ENCODE measurements around the gene PPP2R5C.
A peak's percentile ranks its signal among the peaks of the same experiment; 100 is the strongest.

PPP2R5C gene

DNA sequence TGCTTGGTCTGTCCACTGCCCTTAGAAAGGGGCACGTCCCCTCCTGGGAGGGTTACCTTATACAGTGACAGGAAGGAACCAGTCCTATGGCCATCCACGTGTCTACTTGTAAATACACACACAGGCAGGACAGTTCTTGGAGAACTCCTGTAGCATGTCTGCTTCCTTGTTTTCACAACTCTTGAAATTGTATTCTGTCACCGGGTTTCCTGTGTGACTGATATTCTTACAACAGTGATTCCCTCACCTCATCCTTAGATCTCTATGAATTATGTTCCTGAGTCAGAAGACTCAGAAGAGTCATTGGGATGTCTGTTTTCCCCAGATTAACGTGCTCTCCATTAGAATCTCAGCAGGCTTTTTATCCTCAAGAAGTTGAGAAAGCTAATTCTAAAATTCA, 158.8 kb downstream of the PPP2R5C start:
- Mint-ChIP-seq H3K27ac (peak overlapping the region; percentile 13), H3K36me3 (ENCODE audit: low read depth) (peaks cover 16% of the 10 kb centered on the region), H3K4me3 (no peak overlapping the region), H3K9me3 (no peaks in the 10 kb centered on the region), H3K4me1 (no peaks in the 10 kb centered on the region), H3K27me3 (no peaks in the 10 kb centered on the region)
- ATAC-seq = no peak
- DNase-seq = no peak

DNA sequence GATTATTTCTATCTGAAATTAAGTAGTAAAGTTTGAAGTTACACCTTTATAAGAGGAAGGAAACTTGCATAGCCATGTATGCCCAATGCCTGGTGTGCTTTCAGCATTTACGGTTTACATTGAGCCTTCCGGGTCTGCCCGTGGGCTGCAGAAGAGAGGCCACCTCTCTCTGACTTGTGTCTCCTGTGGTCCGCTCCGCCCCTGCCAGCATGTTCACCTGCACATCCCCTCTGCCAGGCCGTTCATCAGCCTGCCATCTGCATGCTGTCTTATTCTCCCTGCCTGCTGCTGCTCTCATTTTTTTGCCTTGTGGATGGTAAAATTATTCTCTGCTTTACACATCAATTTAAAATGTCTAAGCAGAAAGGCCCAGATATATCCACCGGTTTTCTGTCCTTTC, 161.4 kb downstream of the PPP2R5C start:
- Mint-ChIP-seq H3K4me3 (no peak overlapping the region), H3K4me1 (peaks cover 4% of the 10 kb centered on the region), H3K27ac (no peak overlapping the region), H3K9me3 (no peaks in the 10 kb centered on the region), H3K36me3 (ENCODE audit: low read depth) (peaks cover 14% of the 10 kb centered on the region), H3K27me3 (no peaks in the 10 kb centered on the region)
- ATAC-seq (no peak), DNase-seq (no peak)

DNA sequence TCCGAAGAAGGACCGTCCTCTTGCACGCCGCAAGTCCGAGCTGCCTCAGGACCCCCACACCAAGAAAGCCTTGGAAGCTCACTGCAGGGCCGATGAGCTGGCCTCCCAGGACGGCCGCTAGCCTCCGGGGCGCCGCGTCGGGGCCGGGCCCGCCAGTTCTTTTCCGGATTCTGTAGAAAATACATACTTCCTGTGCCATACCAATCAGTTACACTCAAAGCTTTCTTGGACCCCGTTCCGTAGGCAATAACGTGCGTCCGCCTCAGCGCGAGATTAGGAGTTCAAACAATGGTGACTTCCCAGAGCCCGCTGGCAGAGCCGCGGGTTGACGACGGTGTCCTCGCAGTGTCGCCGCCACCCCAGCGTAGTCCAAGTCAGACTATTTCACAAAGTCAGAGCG, 163.6 kb downstream of the PPP2R5C start:
- peaks cover 10% of the 10 kb centered on the region for H3K4me1 Mint-ChIP-seq
- no peak overlapping the region for H3K4me3 Mint-ChIP-seq
- no peak overlapping the region for H3K27ac Mint-ChIP-seq
- DNase-seq (no peak), ATAC-seq (no peak)
- no peaks in the 10 kb centered on the region for H3K9me3 Mint-ChIP-seq
- peaks cover 14% of the 10 kb centered on the region for H3K36me3 Mint-ChIP-seq (ENCODE audit: low read depth)
- H3K27me3 Mint-ChIP-seq = no peaks in the 10 kb centered on the region

DNA sequence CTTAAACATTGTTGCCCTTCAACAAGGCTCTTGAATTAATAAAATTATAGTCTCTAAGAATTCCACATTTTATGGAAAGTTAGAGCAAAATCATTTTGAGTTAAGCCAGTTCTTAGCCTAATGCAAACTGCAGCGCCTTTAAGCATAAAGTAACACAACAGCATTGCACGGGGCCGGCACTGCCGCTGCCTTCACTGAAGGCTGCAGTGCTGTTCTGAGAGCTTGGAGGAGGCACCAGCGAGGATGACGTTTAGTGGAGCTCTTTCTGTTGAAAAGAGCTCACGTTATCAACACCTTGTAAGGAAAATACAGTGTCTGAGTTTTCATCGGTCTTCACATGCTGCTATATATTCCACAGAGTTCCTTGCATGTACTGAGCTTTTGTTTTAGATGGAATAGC, 164.6 kb downstream of the PPP2R5C start:
- H3K9me3 Mint-ChIP-seq = no peaks in the 10 kb centered on the region
- H3K27me3 Mint-ChIP-seq = no peaks in the 10 kb centered on the region
- no peak overlapping the region for H3K4me3 Mint-ChIP-seq
- peaks cover 14% of the 10 kb centered on the region for H3K36me3 Mint-ChIP-seq (ENCODE audit: low read depth)
- no peak overlapping the region for H3K27ac Mint-ChIP-seq
- ATAC-seq (no peak), DNase-seq (no peak)
- peaks cover 10% of the 10 kb centered on the region for H3K4me1 Mint-ChIP-seq

DNA sequence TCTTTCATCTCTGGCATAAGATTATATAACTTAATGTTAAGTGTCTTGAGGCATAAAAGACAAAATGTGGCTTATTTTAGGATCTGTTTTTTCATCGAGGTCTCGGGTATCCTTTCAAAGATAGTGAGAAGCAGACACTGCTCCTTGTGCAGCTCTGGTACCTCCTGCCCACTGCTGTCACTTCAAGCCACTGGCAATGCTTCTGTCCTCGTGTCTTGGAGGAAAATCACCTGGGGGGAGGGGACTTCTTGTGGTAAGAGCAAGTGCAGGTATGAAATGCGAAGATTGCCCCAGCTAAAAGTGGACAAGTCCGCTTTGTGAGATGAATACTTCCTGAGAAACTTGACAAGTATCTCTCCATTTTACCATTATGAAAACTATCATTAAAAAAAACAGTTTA, 165.1 kb downstream of the PPP2R5C start:
- Mint-ChIP-seq H3K27ac (peak overlapping the region; percentile 60), H3K4me3 (no peak overlapping the region), H3K9me3 (no peaks in the 10 kb centered on the region), H3K36me3 (ENCODE audit: low read depth) (peaks cover 12% of the 10 kb centered on the region), H3K27me3 (no peaks in the 10 kb centered on the region), H3K4me1 (peaks cover 10% of the 10 kb centered on the region)
- DNase-seq (no peak), ATAC-seq (no peak)

DNA sequence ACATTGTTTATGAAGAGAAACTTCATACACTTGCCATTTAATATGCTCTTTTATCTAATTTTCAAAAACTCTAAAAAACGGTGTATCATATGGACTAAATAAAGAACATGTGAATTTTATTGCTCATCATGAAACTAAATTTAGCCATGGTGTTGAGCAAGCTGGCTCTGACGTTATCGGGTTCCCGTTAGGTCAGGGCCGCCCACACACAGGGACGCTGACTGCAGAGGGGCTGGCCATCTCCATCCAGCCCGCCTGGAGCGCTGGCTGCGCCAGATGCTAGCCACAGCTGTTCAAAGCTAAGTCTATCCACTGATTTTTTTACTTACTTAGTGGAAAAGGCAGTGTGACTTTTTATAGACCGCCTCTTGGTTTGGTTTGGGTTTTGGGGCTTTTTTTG, 166.3 kb downstream of the PPP2R5C start:
- no peak overlapping the region for H3K4me3 Mint-ChIP-seq
- peaks cover 8% of the 10 kb centered on the region for H3K36me3 Mint-ChIP-seq (ENCODE audit: low read depth)
- no peaks in the 10 kb centered on the region for H3K27me3 Mint-ChIP-seq
- no peaks in the 10 kb centered on the region for H3K9me3 Mint-ChIP-seq
- H3K4me1 Mint-ChIP-seq = peaks cover 10% of the 10 kb centered on the region
- H3K27ac Mint-ChIP-seq = no peak overlapping the region
- ATAC-seq = peak; percentile 59
- DNase-seq = peak; percentile 35

DNA sequence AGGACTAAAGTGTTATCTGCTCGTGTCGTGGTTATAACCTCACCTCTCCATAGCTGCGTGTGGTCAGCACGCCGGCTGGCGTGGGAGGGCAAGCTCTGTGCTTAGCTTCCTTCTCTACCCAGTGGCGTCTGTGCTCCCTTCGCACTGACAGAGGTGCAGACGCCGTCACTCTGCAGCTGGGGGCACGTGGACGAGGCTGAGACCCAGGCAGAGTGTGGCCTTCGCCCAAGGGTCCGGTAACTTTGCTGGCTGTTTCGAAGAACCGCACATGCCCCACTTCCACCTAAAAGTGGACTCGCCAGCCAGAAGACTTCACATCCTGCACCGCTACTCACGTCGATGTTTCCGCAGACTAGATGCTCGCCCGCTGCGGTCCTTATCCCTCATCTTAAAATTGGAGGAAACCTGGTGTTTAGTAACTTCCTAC, 166.9 kb downstream of the PPP2R5C start:
- ATAC-seq = no peak
- no peaks in the 10 kb centered on the region for H3K9me3 Mint-ChIP-seq
- peaks cover 10% of the 10 kb centered on the region for H3K4me1 Mint-ChIP-seq
- peaks cover 6% of the 10 kb centered on the region for H3K36me3 Mint-ChIP-seq (ENCODE audit: low read depth)
- DNase-seq = no peak
- no peak overlapping the region for H3K4me3 Mint-ChIP-seq
- no peak overlapping the region for H3K27ac Mint-ChIP-seq
- H3K27me3 Mint-ChIP-seq = no peaks in the 10 kb centered on the region

DNA sequence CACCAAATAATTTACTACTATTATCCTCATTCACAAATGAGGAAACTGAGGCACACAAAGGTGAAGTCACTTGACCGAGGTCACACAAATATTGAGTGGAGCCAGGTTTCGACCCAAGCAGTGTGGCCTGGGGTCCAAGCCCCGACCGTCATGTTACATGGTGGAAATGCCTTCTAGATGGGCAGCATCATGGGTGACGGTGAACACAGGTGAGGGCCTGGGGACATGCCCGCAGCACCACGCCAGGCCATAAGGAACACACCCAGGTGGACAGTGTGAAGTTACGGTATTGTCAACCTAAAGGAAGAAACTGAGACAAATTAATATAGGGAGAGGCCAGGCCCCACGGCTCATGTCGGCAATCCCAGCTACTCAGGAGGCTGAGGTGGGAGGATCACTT, 167.6 kb downstream of the PPP2R5C start:
- peaks cover 10% of the 10 kb centered on the region for H3K4me1 Mint-ChIP-seq
- no peak for ATAC-seq
- peaks cover 6% of the 10 kb centered on the region for H3K36me3 Mint-ChIP-seq (ENCODE audit: low read depth)
- H3K27me3 Mint-ChIP-seq = no peaks in the 10 kb centered on the region
- H3K9me3 Mint-ChIP-seq = no peaks in the 10 kb centered on the region
- H3K4me3 Mint-ChIP-seq = no peak overlapping the region
- DNase-seq = no peak
- H3K27ac Mint-ChIP-seq = no peak overlapping the region

DNA sequence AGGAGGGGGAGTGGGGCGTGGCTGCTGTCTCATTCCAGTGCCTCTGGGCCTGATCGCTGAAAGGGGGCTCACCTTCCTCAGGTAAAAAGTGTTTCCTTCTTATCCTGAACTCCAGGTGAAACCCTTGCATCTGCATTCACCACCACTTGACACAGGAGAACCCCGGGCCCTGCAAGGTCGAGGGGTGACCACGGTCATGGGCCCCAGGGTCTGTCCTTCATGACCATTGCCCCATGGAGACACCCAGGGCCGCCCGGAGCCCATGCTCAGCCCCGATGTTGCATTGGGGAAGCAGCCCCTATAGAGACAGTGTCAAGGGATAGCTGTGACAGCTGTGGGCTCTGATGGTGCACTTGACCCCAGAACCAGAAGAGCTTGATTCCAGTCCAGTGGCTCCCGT, 168.4 kb downstream of the PPP2R5C start:
- peaks cover 3% of the 10 kb centered on the region for H3K36me3 Mint-ChIP-seq (ENCODE audit: low read depth)
- H3K9me3 Mint-ChIP-seq = no peaks in the 10 kb centered on the region
- ATAC-seq (no peak), DNase-seq (no peak)
- H3K27ac Mint-ChIP-seq = no peak overlapping the region
- no peak overlapping the region for H3K4me3 Mint-ChIP-seq
- H3K27me3 Mint-ChIP-seq = no peaks in the 10 kb centered on the region
- H3K4me1 Mint-ChIP-seq = peaks cover 10% of the 10 kb centered on the region

DNA sequence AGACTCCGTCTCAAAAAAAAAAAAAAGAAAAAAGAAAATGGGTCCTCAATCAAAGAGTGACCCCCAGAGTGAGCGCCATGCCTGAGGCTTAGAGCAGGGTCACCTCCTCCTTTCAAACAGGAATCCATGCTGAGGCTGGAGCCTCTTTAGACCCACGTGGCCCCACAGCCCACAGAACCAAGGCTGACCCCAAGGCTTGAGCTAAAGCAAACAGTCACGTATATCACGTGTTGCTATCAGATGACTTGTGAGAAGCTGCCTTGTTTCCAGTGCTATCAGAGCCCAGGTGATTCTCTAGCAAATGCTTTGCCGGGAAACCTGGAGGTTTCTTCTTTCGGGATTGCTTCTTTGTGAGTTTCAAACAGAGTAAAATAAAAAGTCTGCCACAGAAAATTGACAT, 171.2 kb downstream of the PPP2R5C start:
- ATAC-seq (no peak), DNase-seq (no peak)
- no peak overlapping the region for H3K27ac Mint-ChIP-seq
- no peaks in the 10 kb centered on the region for H3K27me3 Mint-ChIP-seq
- no peaks in the 10 kb centered on the region for H3K36me3 Mint-ChIP-seq (ENCODE audit: low read depth)
- peaks cover 8% of the 10 kb centered on the region for H3K4me1 Mint-ChIP-seq
- H3K9me3 Mint-ChIP-seq = no peaks in the 10 kb centered on the region
- H3K4me3 Mint-ChIP-seq = no peak overlapping the region

DNA sequence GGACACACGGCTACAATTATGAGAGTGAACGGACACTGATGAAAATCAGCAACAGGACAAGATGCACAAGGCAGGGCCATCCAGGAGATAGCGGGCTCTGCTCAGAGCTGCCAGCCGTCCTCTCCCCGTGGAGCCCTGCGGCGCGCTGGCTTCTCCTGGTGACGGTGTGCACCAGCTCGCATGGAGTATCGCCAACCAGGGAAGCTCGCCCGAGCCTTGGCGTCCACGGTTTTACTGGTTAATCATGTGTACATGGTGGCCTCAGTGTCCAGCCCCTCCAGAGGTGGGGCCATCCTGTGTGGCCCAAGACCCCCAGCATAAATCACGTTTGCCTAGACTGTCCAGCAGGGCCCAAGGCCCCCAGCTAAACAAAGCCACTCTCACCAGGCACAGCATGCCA, 171.7 kb downstream of the PPP2R5C start:
- Mint-ChIP-seq H3K36me3 (ENCODE audit: low read depth) (no peaks in the 10 kb centered on the region), H3K27me3 (no peaks in the 10 kb centered on the region), H3K4me1 (peaks cover 3% of the 10 kb centered on the region), H3K9me3 (no peaks in the 10 kb centered on the region), H3K4me3 (no peak overlapping the region), H3K27ac (no peak overlapping the region)
- ATAC-seq = no peak
- no peak for DNase-seq

DNA sequence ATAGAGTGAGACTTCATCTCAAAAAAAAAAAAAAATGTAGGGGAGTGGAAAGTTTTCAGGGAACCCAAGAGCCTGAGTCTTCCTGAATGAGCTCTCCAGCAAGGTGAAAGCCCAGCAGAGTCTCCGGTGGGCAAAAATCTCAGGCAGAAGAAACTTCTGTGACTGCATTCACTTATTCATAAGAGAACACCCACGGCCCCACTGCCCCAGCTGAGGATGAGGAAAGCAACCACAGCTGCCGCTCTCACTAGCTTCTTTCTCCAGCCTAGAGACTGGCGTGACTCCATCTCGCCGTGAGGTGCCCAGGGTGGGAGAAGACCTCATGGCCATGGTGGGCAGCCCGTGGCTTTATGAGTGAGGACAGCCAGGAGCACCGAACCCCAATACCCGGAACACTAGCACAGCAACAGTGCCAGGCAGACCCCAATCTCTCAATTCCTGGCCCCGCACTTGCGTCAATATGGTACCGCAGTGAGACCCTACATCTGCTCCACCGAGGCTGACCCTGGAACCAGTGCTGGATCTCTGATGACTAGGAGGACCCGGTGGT, 173.2 kb downstream of the PPP2R5C start:
- ATAC-seq = no peak
- H3K4me1 Mint-ChIP-seq = peaks cover 3% of the 10 kb centered on the region
- no peak overlapping the region for H3K4me3 Mint-ChIP-seq
- H3K27me3 Mint-ChIP-seq = peaks cover 10% of the 10 kb centered on the region
- no peaks in the 10 kb centered on the region for H3K36me3 Mint-ChIP-seq (ENCODE audit: low read depth)
- H3K27ac Mint-ChIP-seq = no peak overlapping the region
- DNase-seq = no peak
- no peaks in the 10 kb centered on the region for H3K9me3 Mint-ChIP-seq

DNA sequence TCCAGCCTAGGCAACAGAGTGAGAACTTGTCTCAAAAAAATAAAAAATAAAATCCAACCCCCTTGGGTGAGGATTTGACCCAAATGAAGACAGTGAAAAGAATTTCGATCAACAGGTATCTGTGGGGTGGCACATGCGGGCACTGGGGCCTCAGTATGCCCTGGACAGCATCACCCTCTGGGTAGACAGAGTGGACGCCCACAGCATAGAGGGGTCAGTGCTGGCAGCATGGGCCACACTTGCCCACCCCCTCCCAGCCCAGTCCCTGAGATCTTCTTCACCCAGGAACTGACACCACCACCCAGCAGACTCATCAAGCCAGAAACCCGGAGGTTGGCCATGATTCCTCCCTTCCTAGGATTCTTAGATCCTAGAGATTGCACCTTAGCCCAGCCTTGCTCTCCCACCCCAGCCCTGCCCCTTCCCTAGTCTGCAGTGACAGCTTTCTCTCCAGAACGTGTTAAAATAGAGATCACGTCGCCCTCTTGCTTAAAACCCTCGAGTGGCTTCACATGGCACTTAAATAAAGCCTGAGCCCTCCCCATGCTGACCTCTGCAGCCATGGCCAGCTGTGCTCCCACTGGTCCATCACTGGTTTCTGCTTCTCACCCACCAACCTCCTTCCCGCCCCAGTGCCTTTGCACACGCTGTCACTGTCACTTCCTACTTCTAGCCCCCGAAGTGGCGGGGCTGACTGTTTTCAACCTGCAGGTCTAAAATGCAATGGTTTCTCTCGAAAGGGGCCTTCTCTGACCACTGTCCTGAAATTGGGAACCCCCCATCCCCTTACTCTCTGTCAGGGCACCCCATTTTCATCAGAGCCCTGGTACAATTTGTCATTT, 176.6 kb downstream of the PPP2R5C start:
- Mint-ChIP-seq H3K36me3 (ENCODE audit: low read depth) (no peaks in the 10 kb centered on the region), H3K4me1 (peaks cover 3% of the 10 kb centered on the region), H3K4me3 (no peak overlapping the region), H3K9me3 (no peaks in the 10 kb centered on the region), H3K27me3 (peaks cover 28% of the 10 kb centered on the region), H3K27ac (no peak overlapping the region)
- DNase-seq = no peak
- no peak for ATAC-seq

DNA sequence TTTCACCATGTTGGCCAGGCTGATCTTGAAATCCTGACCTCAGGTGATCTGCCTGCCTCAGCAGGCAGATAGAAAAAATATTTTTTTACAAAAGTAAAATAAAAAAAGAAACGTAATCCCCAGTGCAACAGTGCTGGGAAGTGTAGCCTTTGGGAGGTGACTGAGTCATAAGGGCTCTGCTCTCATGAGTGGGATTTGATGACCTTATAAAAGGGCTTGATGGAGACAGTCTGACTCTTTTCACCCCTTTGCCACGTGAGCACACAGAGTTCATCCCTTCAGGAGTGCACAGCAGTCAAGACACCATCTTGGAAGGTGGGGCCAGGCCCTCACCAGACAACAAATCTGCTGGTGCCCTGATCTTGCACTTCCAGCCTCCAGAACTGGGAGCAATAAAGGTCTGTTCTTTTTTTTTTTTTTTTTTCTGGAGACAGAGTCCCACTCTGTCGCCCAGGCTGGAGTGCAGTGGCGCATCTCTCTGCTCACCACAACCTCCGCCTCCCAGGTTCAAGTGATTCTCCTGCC, 178.2 kb downstream of the PPP2R5C start:
- no peaks in the 10 kb centered on the region for H3K9me3 Mint-ChIP-seq
- no peaks in the 10 kb centered on the region for H3K36me3 Mint-ChIP-seq (ENCODE audit: low read depth)
- peaks cover 39% of the 10 kb centered on the region for H3K27me3 Mint-ChIP-seq
- H3K4me1 Mint-ChIP-seq = peaks cover 3% of the 10 kb centered on the region
- DNase-seq (no peak), ATAC-seq (peak; percentile 57)
- no peak overlapping the region for H3K27ac Mint-ChIP-seq
- H3K4me3 Mint-ChIP-seq = no peak overlapping the region

DNA sequence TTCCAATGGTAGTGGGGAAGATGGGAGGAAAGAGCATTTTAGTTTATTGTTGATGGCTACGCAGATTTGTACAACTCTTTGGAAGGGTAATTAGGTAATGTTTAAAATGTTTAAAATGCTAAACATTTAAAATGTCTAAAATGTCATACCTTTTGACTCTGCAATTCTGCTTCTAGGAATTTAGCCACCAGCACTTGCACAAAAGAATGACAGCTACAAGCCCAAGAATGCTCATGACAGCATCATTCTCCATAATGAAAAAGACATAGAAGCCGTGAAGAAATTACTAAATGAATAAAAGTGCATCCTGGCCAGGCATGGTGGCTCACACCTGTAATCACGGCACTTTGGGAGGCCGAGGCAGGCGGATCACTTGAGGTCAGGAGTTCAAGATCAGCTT, 182.9 kb downstream of the PPP2R5C start:
- H3K27me3 Mint-ChIP-seq = peaks cover 46% of the 10 kb centered on the region

More for the DNA sequence above, 182.9 kb downstream of the PPP2R5C start:
- DNase-seq = no peak
- Mint-ChIP-seq H3K27ac (no peak overlapping the region), H3K9me3 (no peaks in the 10 kb centered on the region), H3K4me3 (no peak overlapping the region), H3K4me1 (peaks cover 25% of the 10 kb centered on the region), H3K36me3 (ENCODE audit: low read depth) (no peaks in the 10 kb centered on the region)
- no peak for ATAC-seq
